ENCODE results near the gene PRAMEF13. TPM values are rescaled to one million over a fixed set of nuclear protein-coding genes. Genes with fewer than 3 reads are reported as not detected.
"Not testable (repeated sequence)": the region's sequence is repeated elsewhere in the genome, so short reads cannot be mapped to it uniquely, and the experiment has no call there.

Gene PRAMEF13
- total RNA-seq, 1 experiment from 2014 or later, result not detected

DNA sequence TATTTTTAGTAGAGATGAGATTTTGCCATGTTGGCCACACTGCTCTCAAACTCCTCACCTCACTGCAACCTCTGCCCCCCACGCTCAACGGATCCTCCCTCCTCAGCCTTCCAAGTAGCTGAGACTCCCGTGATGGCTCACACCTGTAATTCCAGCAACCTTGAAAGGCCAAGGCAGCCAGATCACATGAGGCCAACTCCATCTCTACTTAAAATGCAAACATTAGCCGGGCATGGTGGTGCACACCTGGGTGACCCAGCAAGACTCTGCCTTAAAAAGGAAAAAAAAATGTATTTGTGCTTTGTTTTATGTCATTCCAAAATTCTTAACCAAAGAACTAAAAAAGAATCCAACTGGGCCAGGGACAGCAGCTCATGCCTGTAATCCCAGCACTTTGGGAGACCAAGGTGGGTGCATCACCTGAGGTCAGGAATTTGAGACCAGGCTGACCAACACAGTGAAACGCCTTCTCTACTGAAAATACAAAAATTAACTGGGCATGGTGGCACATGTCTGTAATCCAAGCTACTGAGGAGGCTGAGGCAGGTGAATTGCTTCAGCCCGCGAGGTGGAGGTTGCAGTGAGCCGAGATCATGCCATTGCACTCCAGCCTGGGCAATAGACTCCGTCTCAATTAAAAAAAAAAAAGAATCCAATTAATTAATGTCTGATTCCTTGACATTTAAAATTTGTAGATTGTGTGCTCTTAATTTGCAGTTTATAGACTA is 42.5 kb upstream of the PRAMEF13 start:
- H3K4me1 ChIP-seq (ENCODE audit: control insufficient read depth in 1 of 2, insufficient read depth in 2 of 2, low read length in 2 of 2); H3K9ac ChIP-seq (ENCODE audit: low read length); H2AFZ ChIP-seq (ENCODE audit: low read depth, low read length, poor library complexity, severe bottlenecking); H3K9me3 ChIP-seq (ENCODE audit: control insufficient read depth in 1 of 2, insufficient read depth in 1 of 2, low read depth in 1 of 2, low read length in 2 of 2); H3K4me3 ChIP-seq (replicated peaks in 1 of 2; ENCODE audit: low read depth in 1 of 2, low read length in 2 of 2); H3K27ac ChIP-seq (ENCODE audit: low read depth, low read length); intact Hi-C loops (cut with micrococcal nuclease); H3K79me2 ChIP-seq (ENCODE audit: insufficient read depth, low read length); H3K4me2 ChIP-seq (ENCODE audit: low read length); POLR2A ChIA-PET; BruUV-seq (replicated peaks); H3K9me2 ChIP-seq (ENCODE audit: insufficient read depth); CTCF ChIA-PET; ATAC-seq; H4K20me1 ChIP-seq (ENCODE audit: insufficient read depth); H3K27me3 ChIP-seq (ENCODE audit: insufficient read depth, low read length); H3K36me3 ChIP-seq (ENCODE audit: control insufficient read depth in 1 of 2, insufficient read depth in 2 of 2, low read length in 2 of 2); DNase-seq (ENCODE audit: low read depth, low spot score); RAD21 ChIA-PET (ENCODE audit: low non-redundant PET in 1 of 2, low total read pairs in 2 of 2, uncharacterized antibody in 2 of 2, unreplicated experiment in 2 of 2): not testable (repeated sequence)

DNA sequence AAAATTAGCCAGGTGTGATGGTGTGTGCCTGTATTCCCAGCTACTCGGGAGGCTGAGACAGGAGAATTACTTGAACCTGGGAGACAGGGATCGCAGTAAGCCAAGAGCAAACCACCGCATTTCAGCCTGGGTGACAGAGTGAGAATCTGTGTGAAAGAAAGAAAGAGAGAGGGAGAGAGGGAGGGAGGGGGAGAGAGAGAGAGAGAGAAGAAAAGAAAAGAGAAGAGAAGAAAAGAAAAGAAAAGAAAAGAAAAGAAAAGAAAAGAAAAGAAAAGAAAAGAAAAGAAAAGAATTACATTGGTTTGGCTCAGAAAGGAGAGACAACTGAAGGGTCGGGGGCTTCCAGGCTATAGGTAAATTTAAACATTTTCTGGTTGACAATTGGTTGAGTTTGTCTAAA is 38.4 kb upstream of the PRAMEF13 start:
- DNase-seq (ENCODE audit: low read depth, low spot score); intact Hi-C loops (cut with micrococcal nuclease); H3K36me3 ChIP-seq (ENCODE audit: control insufficient read depth in 1 of 2, insufficient read depth in 2 of 2, low read length in 2 of 2); H3K79me2 ChIP-seq (ENCODE audit: insufficient read depth, low read length); H3K27ac ChIP-seq (ENCODE audit: low read depth, low read length); H3K4me3 ChIP-seq (replicated peaks in 1 of 2; ENCODE audit: low read depth in 1 of 2, low read length in 2 of 2); H3K9ac ChIP-seq (ENCODE audit: low read length); CTCF ChIA-PET; H3K4me2 ChIP-seq (ENCODE audit: low read length); H4K20me1 ChIP-seq (ENCODE audit: insufficient read depth); H3K9me2 ChIP-seq (ENCODE audit: insufficient read depth); H3K27me3 ChIP-seq (ENCODE audit: insufficient read depth, low read length); BruUV-seq (replicated peaks); RAD21 ChIA-PET (ENCODE audit: low non-redundant PET in 1 of 2, low total read pairs in 2 of 2, uncharacterized antibody in 2 of 2, unreplicated experiment in 2 of 2); POLR2A ChIA-PET; H2AFZ ChIP-seq (ENCODE audit: low read depth, low read length, poor library complexity, severe bottlenecking); H3K4me1 ChIP-seq (ENCODE audit: control insufficient read depth in 1 of 2, insufficient read depth in 2 of 2, low read length in 2 of 2); ATAC-seq; H3K9me3 ChIP-seq (ENCODE audit: control insufficient read depth in 1 of 2, insufficient read depth in 1 of 2, low read depth in 1 of 2, low read length in 2 of 2): not testable (repeated sequence)

DNA sequence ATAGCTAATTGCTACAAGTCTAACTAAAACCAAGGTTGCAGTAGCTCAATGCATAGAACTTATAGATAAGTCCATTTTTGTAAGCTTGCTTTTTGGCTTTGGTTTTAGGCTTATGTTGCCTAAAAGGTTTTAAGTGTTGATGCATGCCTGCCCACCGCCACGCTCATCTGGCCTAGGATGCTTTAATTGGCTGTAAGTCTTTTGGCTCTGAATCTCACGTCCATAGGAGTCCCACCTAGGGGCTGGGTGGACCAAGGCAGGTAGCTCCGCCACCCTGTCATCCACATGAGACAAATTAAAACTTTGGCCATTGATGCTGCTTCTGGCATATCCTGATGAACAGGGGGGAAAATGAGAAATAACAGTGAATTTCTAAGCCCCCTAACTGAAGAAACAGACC is 36.4 kb upstream of the PRAMEF13 start:
- POLR2A ChIA-PET; H3K4me2 ChIP-seq (ENCODE audit: low read length); DNase-seq (ENCODE audit: low read depth, low spot score): not testable (repeated sequence)

GRCh38 chr1:13234057-13234456 is 32.8 kb upstream of the PRAMEF13 start:
- H3K27me3 ChIP-seq (ENCODE audit: insufficient read depth, low read length); H3K27ac ChIP-seq (ENCODE audit: low read depth, low read length); H3K4me2 ChIP-seq (ENCODE audit: low read length); intact Hi-C loops (cut with micrococcal nuclease); ATAC-seq; CTCF ChIA-PET; BruUV-seq (replicated peaks); H3K4me3 ChIP-seq (replicated peaks in 1 of 2; ENCODE audit: low read depth in 1 of 2, low read length in 2 of 2); H3K9me2 ChIP-seq (ENCODE audit: insufficient read depth); DNase-seq (ENCODE audit: low read depth, low spot score); H3K36me3 ChIP-seq (ENCODE audit: control insufficient read depth in 1 of 2, insufficient read depth in 2 of 2, low read length in 2 of 2); H3K79me2 ChIP-seq (ENCODE audit: insufficient read depth, low read length); H4K20me1 ChIP-seq (ENCODE audit: insufficient read depth); POLR2A ChIA-PET; H2AFZ ChIP-seq (ENCODE audit: low read depth, low read length, poor library complexity, severe bottlenecking); H3K4me1 ChIP-seq (ENCODE audit: control insufficient read depth in 1 of 2, insufficient read depth in 2 of 2, low read length in 2 of 2); RAD21 ChIA-PET (ENCODE audit: low non-redundant PET in 1 of 2, low total read pairs in 2 of 2, uncharacterized antibody in 2 of 2, unreplicated experiment in 2 of 2); H3K9me3 ChIP-seq (ENCODE audit: control insufficient read depth in 1 of 2, insufficient read depth in 1 of 2, low read depth in 1 of 2, low read length in 2 of 2); H3K9ac ChIP-seq (ENCODE audit: low read length): not testable (repeated sequence)

More for the DNA sequence above, 36.4 kb upstream of the PRAMEF13 start:
- H3K9me3 ChIP-seq (ENCODE audit: control insufficient read depth in 1 of 2, insufficient read depth in 1 of 2, low read depth in 1 of 2, low read length in 2 of 2); CTCF ChIA-PET; H2AFZ ChIP-seq (ENCODE audit: low read depth, low read length, poor library complexity, severe bottlenecking); H3K36me3 ChIP-seq (ENCODE audit: control insufficient read depth in 1 of 2, insufficient read depth in 2 of 2, low read length in 2 of 2); H3K9me2 ChIP-seq (ENCODE audit: insufficient read depth); H3K9ac ChIP-seq (ENCODE audit: low read length); H3K27ac ChIP-seq (ENCODE audit: low read depth, low read length); H3K27me3 ChIP-seq (ENCODE audit: insufficient read depth, low read length); H4K20me1 ChIP-seq (ENCODE audit: insufficient read depth); H3K4me3 ChIP-seq (replicated peaks in 1 of 2; ENCODE audit: low read depth in 1 of 2, low read length in 2 of 2); ATAC-seq; BruUV-seq (replicated peaks); H3K79me2 ChIP-seq (ENCODE audit: insufficient read depth, low read length); H3K4me1 ChIP-seq (ENCODE audit: control insufficient read depth in 1 of 2, insufficient read depth in 2 of 2, low read length in 2 of 2); intact Hi-C loops (cut with micrococcal nuclease); RAD21 ChIA-PET (ENCODE audit: low non-redundant PET in 1 of 2, low total read pairs in 2 of 2, uncharacterized antibody in 2 of 2, unreplicated experiment in 2 of 2): not testable (repeated sequence)

All from HCT116 (cell line).